GM19328 (cell line): ENCODE data around the gene TSPAN4.

ENCODE experiments used
- ATAC-seq: cut with Tn5 transposase; IDR thresholded peaks from one replicate; pipeline ENCODE4 v1.9.1; 2021; ENCODE audit warnings: mild to moderate bottlenecking, moderate library complexity; ENCODE audit not compliant: unreplicated experiment

The TSPAN4 gene

GRCh38 chr11:905952-906351, 63.3 kb downstream of the TSPAN4 start:
- no peak for ATAC-seq

- ATAC-seq: no peak
Observed at GRCh38 chr11:907668-908067, 65.0 kb downstream of the TSPAN4 start.

DNA sequence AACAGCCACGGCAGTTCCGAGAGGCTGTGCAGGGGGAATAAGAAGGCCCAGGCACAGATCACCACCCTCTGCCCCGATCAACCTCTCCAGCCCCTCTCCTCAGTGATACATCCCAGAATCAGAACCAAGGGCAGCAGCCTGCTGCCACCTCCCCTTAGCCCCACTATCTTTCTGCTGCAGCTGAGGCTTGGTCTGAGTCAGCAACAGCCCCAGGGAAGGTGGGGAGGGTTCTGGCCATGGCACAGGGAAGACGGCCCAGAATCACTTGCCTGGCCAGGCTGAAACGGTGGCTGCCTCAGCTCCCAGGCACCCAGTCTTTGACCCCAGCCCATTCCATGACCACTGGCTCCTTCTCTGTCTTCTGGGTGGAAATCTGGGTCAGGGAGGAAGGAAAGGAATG, 65.6 kb downstream of the TSPAN4 start:
- ATAC-seq: no peak

DNA sequence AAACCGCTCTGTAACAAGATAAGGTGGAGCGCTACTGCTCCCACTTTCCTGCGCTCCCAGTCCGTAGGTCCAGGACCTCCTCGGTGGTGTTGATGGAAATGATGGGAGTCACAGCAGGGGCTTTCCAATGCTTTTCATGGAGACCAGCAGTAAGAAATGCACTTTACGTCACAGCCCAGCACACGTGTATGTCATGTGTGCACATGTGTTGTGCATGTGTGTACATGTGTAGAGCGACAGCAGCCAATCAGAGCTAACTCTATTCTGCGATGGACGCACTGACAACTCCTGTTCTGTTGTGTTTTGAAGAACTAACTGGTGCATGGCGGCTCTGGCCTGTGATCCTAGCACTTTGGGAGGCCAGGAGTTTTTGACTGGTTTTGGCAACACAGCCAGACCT, 66.8 kb downstream of the TSPAN4 start:
- ATAC-seq: no peak

- ATAC-seq: no peak
Observed at GRCh38 chr11:910044-910588, 67.5 kb downstream of the TSPAN4 start.

DNA sequence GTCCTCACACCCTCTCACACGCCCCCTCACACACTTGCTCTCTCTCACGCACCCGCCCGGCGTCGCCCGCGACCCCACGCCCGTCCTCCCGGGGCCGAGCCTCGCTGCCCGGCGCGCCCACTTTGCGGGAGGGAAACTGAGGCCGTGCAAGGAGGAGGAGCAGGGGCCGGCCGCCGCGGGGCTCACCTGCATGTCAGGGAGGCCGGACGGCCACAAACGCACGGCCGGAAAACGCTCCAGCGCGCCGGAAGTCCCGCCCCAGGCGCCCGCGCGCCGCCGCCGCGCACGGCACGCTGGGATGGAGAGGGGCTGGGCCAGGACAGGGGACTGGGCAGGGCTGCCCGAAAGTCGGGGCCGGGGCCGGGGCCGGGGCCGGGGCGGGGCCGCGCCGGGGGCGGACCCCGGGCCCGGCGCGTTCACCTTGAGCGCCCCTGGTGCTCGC, 68.0 kb downstream of the TSPAN4 start, which contains the start of gene CHID1:
Gene CHID1 (minus strand): TSS at position 222 of the 442 bp plus-strand sequence. CDS start 5,994 bp downstream, outside the sequence.
- ATAC-seq: peak; percentile 83

DNA sequence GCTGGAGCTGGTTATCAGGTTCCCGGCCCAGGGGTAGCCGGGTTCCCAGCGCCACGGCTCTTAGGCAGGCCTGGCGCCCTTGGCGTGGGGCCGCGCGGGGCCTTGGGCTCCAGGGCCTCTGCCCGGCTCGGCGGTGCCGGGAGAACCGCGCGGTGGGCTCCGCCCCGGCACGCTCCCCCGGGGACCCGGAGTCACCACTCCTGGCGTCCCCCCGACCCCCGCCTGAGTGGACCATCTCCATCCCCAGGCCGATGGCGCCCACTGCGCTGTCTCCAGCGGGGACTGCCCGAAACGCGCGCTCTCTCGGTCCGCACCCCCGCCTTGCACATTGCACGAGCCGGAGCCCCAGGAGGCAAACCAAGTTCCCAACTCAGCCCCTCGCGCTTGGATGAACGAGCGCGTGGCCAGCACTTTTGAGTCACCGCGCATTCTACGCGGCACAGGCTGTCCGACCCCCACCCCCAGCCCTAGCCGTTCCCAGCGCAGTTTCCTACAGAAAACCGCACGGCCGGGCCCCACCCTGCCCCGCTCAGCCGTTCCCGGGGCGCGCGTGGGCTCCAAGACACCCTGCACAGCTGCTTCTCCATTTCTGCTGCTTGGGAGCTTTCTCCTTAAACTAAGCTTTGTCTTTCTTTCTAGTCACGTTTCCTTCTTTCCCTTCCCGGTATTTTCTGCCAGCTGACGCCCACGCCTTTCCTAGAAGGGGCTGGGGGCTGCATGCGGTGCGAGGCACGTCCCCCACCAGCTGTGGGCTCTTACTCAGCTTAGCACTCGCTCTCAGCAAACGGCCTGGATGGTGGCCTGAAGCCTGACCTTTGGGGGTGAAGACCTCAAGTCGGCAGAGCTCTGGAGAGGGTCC, 68.6 kb downstream of the TSPAN4 start:
- ATAC-seq: peak; percentile 39

DNA sequence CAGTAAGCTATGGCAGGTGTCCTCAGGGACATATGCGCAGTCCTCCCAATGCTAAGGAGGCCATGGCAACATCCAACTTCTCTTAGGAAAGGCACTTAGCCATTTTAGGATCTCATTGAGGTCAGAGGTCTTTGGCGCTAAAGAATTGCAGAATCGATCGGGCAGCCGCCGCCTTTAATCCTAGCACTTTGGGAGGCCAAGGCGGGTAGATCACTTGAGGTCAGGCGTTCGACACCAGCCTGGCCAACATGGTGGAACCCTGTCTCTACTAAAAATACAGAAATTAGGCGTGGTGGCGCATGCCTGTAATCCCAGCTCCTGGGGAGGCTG, 69.2 kb downstream of the TSPAN4 start:
- ATAC-seq: no peak

GRCh38 chr11:912266-912665, 69.6 kb downstream of the TSPAN4 start:
- no peak for ATAC-seq

DNA sequence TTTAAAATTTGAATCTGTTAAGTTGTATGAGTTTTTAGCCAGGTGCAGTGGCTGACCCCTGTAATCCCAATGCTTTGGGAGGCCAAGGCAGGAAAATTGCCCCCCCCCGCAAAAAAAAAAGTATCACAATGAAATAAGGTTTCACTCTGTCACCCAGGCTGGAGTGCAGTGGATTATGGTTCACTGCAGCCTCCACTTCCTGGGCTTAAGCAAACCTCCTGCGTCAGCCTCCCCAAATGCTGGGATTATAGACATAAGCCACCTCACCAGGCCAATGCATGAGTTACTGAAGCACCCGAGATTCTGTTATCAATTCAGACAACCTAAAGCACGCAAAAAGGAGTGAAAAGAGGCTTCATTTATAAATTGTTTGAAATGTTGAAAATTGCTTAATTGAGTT, 70.4 kb downstream of the TSPAN4 start:
- no peak for ATAC-seq

GRCh38 chr11:914204-914603, 71.6 kb downstream of the TSPAN4 start:
- ATAC-seq: no peak

DNA sequence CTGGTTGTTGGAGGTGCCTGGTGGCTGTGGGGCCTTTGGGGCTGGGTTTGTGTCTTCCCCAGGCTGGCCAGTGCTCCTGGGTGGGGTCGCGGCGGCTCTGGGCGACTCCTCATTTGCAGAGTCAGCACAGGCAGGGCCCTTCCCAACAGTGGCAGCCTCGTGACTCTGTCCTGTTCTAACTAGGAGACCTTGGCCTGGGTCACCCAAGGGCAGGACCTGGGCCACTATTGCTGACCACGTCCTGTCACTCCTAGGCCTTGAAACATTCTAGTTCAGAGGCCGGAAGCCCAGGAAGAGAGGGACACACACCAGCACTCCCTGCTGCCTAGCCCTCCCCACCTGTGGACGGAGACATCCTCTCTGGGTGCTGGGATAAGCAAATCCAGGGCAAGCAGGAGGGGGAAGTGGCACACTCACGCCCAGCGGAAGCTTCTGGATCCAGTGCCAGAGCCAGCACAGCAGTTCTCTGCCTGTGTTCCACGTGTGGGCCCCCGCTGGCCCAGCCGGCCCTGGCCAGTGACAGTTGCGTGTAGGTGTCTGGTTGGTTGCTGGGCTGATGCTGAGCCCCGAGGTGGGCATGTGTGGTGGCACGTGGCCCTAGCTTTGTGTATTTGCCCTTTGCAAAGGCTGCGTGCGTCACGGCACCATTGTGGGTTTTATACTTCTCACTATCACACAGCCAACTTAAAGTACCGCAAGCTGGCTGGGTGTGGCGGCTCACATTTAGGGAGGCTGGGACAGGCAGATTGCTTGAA, 72.3 kb downstream of the TSPAN4 start:
- ATAC-seq: no peak
